Measurements from ENCODE around the gene RCOR2.

RCOR2 gene

DNA sequence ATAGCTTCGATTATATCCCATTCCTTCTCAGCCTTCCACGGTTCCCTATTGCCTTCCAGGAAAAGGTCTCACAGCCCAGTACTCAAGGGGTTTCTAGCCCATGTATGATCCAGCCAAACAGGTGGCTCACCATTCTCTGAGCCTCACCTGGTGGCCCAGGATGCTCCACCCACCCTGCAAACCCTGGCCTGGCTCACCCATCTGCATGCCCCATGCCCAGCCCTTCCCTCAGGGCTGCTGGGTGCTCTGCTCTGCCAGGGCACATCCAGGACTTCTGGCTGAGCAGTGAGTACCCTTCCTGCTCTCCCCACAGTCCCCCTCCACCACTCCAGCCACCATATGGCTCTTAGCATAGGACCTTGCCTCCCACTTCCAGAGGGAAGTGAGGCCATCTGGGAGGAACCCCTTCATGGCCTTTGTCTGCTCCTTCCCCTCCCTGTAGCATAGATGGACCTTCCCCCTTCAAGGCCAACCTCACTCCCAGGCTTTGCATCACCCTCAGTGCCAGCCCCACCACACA is 5.8 kb upstream of the RCOR2 start:
- DNase-seq (ENCODE audit: low read depth) = no peak

DNA sequence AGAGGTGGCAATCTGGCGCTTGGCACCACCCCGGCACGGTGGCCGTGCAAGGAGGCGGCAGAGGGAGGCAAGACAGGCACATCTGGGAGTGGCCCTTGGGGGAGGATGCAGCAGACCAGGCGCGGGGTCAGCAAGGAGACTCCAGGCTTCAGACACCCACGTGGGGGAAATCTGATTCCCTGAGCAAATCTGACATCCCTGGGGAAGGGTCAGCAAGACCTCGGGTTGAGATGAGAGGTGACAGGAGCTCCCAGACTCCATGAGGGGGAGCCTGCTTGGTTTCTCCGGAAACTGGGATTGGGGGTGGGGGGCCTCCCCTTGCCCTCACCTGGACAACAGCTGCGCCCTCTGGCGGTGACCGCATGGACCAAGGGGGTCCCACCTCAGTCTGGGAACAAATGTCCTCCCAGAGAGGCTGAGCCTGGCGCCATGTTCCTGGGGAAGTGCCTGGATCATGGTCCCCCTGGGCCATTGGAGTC is 4.0 kb upstream of the RCOR2 start:
- no peak for DNase-seq (ENCODE audit: low read depth)

GRCh38 chr11:63920126-63920938 is 3.4 kb upstream of the RCOR2 start:
- DNase-seq (ENCODE audit: low read depth) = no peak

DNA sequence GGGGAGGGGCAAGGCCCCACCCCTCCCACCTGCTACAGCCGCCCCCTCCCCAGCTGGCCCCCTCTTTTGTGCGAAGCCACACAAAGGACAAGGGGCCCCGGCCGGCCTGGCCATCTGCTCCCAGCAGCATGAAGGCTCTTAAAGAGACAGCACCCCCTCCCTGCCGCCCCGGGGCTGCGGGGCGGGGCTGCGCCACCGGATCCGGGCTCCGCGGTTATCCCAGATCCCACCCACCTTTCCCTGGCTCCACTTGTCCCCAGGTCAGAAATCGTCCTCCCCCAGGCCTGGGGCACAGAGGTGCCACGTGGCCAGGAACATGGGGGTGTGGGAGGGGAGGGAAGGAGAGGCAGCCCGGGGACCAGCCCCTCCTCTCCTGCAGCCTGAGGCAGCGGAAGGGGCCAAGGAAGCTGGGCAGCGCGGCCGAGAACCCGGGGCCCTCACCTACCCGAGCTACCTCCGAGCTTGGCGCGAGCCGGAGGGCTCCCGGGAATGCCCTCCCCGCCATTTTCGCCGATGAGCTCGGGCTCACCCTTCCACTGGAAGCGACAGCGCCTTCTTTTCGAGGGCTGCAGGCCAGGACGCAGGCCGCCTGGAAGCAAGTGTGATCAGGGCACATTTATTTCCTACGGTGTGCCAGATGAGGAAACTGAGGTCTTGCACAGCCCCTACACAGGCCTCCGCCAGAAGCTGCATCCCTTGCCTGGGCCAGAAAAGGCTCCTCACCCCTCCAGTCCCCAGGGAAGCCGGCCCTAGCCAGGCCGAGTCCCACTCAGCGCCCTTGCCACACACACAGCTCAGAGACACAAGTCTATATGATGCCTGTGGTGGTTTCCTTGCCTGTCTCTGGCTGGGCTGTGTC is 2.5 kb upstream of the RCOR2 start:
- no peak for DNase-seq (ENCODE audit: low read depth)

DNA sequence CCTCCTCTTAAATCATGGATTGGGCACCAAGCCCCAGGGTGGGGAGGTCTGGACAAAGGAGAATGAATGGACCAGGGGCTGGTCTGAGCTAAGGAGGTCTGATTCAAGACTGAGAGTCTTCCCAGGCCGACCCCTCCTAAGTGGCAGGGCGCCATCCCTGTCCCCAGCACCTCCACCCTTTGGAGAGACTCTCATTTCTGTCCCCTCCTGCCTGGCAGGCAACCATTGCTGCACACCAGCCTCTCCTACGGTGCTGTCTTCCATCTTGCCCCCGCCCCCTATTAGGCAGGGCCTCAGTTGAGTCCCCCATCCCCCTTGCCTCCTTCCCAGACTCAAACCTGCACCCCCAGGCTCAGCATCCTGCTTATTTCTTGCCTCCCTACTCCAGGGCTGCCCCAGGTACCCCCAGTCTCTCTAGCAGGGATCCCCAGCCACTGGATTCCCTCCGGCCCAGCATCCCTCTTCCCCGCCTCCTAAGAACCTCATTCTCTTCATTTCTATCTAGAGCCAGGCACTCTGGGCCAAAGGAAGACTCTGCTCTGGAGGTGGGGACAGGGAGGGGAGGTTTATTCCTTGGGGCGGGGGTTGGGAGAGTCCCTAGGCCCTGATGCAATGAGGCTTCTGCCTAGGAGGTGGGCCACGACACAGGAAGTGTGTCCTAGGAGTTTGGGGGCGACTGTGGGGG is 1.7 kb upstream of the RCOR2 start:
- DNase-seq (ENCODE audit: low read depth) = no peak

DNA sequence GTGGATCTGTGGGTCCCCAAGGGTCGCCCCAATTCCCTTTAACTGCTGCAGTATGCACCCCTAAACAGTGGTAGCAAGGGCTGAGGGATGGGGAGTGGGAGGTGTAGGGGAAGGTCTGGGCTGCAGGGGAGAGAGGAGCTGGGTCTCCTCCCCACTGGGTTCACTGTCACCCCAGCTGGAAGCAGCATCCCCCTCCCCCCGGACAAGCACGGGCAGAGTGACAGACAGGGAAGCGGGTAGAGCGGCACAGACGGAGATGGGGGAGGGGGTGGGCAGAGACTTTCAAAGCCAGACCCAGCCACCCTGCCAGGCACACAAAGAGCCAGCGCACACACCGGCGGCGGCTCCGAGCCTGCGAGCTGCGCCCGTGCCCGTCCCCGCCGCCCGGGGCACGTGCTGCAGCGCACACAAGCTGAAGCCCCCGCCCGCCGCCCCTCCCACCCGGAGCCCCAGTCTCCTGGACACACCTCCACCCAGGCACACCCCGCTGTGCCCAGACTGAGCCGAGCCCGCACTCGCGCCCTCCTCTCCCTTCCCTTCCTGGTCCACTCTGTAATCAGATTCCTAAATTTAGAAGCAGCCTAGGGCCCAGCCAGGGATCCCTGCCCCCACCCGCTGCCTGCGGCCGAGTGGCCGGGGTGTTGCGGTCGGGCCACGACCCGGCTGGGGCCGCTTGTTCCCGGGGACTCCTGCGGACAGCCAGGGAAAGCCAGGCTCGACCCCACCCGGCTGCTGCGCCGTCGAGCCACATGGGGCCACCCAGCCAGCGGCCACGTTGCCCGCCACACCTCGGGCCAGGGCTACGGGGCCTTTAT is 935 bp upstream of the RCOR2 start:
- no peak for DNase-seq (ENCODE audit: low read depth)

DNA sequence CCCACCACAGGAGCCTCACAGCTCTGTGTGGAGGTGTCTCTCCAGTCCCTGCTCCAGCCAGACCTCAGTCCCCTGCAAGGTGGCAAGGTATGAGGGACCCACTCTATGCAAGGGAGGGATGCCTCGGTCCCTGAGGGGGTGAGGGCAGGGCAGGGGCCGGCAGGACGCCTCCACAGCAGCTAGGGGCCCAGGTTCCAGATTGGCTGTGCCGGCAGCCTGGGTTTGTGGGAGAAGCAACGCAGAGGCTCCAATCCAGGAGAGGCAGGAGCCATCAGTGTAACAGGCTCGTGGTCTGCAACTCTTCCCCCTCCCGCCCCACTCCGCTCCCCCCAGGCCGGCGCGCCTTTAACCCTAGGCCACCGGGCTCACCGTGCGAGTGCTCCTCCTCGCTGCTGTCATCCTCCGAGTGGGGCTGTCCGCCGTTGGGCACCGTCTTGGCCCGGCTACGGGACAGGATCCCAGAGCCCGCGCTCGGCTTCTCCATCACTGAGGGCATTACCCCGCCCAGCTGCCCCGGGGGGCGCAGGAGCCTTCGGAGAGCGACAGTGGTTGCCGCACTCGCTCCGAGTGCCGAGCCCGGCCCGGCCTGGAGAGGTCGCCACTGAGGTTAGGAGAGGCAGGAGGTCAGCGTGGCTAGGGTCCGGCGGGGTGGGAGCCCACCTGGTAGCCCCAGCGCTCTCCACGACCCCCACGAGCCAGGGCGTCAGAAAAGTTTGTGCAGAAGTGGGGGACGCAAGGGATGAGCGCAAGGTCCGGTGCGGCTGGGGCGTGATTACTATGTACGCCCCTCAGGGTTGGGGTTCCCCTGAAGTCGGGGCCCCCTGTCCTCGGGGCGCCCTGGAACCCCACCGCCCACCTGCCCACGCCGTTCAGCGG is 765 bp downstream of the RCOR2 start:
- no peak for DNase-seq (ENCODE audit: low read depth)

DNA sequence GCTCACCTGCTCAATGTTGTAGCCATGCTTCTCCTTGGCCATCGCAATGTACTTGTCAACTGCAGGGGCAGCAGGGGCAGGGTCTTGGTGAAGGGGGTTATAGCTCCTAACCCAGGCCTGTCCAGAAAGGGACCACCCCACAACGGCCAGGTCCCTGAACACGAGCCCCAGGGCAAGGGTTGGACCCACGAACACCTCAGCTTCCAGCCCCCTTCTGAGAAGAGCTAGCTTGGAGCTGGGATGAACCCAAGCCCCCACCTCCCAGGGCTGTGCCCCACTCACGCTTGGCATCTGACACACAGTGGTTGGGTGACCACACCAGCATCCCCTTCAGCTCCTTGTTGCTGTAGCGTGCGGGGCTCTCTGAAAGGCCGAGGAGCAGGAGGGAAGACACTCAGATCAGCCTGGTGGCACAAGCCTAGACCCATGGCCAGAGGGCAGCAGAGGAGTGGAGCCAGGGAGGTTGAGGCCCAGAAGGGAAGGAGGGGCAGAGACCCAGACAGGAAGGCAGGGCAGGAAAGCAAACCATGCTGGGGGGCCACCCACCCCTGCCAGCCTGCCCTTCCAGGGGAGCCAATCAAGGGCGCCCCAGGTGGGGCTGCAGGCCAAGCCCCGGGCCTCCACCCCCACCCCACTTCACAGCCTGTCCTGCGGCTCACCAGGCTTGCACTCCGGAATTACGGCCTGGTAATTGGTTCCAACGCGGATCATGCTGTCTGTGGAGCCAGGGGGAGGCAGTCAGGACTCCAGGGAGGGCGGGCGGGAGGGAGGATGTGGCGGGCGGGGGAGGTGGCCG is 1.9 kb downstream of the RCOR2 start:
- no peak for DNase-seq (ENCODE audit: low read depth)

GRCh38 chr11:63913866-63914830 is 2.8 kb downstream of the RCOR2 start:
- DNase-seq (ENCODE audit: low read depth) = no peak

- no peak for DNase-seq (ENCODE audit: low read depth)
Observed at GRCh38 chr11:63912678-63913077, 4.3 kb downstream of the RCOR2 start.

DNA sequence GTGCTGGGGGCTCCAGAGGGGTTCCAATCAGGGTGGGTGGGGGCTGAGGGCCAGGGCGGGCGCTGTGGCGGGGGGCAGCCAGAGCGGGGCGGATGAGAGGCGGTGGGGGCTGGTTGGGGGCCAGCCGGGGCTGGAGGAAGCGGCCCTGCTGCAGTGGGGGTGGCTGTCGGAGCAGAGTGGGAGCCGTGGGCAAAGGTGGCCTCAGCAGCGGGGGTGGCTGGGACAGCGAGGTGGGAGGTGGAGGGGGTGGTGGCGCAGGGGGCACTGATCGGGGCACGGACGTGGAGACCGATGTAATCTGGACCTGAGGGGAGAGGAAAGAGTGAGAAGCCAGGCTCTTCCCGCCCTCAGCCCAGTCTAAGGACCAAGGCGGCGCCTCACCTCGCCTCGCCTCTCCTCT is 5.1 kb downstream of the RCOR2 start:
- DNase-seq (ENCODE audit: low read depth) = no peak

DNA sequence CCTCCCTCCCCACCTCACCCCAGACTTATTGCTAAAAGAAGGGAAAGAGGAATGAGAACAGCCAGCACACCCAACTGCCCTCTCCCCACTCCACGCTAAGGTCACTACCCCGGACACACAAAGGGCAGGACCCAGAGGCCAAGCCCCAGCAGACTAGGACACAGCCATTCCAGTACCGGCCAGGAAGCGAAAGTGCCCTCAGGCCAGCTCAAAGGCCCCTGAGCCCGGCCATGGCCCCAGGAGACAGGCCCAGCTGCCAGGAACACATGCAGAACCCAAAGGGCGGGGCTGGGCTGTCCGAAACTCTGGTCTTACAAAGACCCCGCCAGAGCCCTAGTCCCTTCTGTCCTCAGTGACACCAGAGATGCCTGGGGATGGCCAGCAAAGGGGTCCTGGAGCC is 5.5 kb downstream of the RCOR2 start:
- no peak for DNase-seq (ENCODE audit: low read depth)

DNA sequence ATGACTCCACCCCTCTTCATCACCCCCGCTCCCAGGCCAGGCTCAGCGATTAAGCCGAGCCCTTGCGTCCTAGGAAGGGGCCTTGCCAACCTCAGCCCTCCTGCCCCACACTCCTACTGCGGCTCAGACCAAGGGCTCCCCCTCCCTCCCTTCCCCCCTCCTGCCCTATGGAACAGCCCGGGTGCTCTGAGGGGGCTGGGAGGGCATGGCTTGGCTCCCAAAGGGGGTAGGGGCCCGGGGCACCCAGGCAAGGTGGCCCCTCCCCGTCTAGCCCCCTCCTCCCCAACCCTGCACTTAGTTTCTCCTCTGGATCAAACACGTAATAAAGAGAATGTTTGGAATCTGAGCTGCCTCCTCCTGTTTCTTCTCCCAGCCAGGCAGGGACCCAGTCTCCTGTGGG is 6.3 kb downstream of the RCOR2 start:
- DNase-seq (ENCODE audit: low read depth) = no peak

- no peak for DNase-seq (ENCODE audit: low read depth)
Observed at GRCh38 chr11:63909591-63910506, 7.1 kb downstream of the RCOR2 start.

- no peak for DNase-seq (ENCODE audit: low read depth)
Observed at GRCh38 chr11:63908631-63909401, 8.1 kb downstream of the RCOR2 start.

- DNase-seq (ENCODE audit: low read depth) = no peak
Observed at GRCh38 chr11:63907808-63908530, 9.0 kb downstream of the RCOR2 start.

Data from activated T-helper 1 cell treated with Interleukin-2 at 50 U/mL for 16 hours (primary cell).